Osteocyte (in vitro differentiated cells): Measurements from ENCODE around the gene MBD3L2B. TPM values are rescaled to one million over a fixed set of nuclear protein-coding genes. Genes with fewer than 3 reads are reported as not detected.
"Not testable (repeated sequence)": the region's sequence is repeated elsewhere in the genome, so short reads cannot be mapped to it uniquely, and the experiment has no call there.

ENCODE experiments used
- DNase-seq: peaks from one replicate; pipeline ENCODE4 v3.0.0; 2021; ENCODE audit warnings: mixed read lengths; ENCODE audit not compliant: unreplicated experiment; ENCODE audit errors: extremely low spot score
- H3K27ac Mint-ChIP-seq: one replicate; pipeline ENCODE4 v1.8.0; 2021; ENCODE audit warnings: mild to moderate bottlenecking, mixed read lengths; ENCODE audit not compliant: unreplicated experiment
- H3K27me3 Mint-ChIP-seq: one replicate; pipeline ENCODE4 v1.8.0; 2021; ENCODE audit warnings: mixed read lengths; ENCODE audit not compliant: unreplicated experiment
- H3K36me3 Mint-ChIP-seq: one replicate; pipeline ENCODE4 v1.8.0; 2021; ENCODE audit warnings: mixed read lengths; ENCODE audit not compliant: unreplicated experiment
- H3K4me1 Mint-ChIP-seq: one replicate; pipeline ENCODE4 v1.8.0; 2021; ENCODE audit warnings: mixed read lengths; ENCODE audit not compliant: unreplicated experiment
- H3K4me3 Mint-ChIP-seq: one replicate; pipeline ENCODE4 v1.8.0; 2021; ENCODE audit warnings: mild to moderate bottlenecking, moderate library complexity, mixed read lengths; ENCODE audit not compliant: unreplicated experiment
- H3K9me3 Mint-ChIP-seq: one replicate; pipeline ENCODE4 v1.8.0; 2021; ENCODE audit warnings: mixed read lengths; ENCODE audit not compliant: unreplicated experiment
- total RNA-seq: library from RNA; stranded (reverse); gene quantifications from 2 replicates; pipeline ENCODE4 v1.2.1, GENCODE V29; 2021
- TF ChIP-seq, protein P1 (sequence below): fragments of 200-600 bp; sonication (generic); IDR thresholded peaks from 2 replicates; pipeline ENCODE4 v1.5.0; 2021; ENCODE audit warnings: antibody characterized with exemption, mild to moderate bottlenecking, moderate library complexity

Gene MBD3L2B
- total RNA-seq, 1 donor from 2014 or later: not detected

DNA sequence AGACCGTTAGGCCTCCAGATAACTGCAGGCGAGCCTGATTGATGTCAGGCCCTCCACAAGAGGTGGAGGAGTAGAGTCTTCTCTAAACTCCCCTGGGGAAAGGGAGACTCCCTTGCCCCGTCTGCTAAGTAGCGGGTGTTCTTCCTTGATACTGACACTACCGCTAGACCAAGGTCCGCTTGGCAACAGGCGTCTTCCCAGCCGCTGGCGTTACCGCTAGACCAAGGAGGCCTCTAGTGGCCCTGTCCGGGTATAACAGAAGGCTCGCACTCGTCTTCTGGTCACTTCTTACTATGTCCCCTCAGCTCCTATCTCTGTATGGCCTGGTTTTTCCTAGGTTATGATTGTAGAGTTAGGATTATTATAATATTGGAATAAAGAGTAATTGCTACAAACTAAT, 45.9 kb upstream of the MBD3L2B start:
- Mint-ChIP-seq H3K36me3 (peaks cover 11% of the 10 kb centered on the region), H3K4me1 (peaks cover 21% of the 10 kb centered on the region)
- not testable (repeated sequence) for H3K27me3 Mint-ChIP-seq, H3K4me3 Mint-ChIP-seq, H3K27ac Mint-ChIP-seq, DNase-seq, H3K9me3 Mint-ChIP-seq
- TF ChIP-seq, protein P1, sequence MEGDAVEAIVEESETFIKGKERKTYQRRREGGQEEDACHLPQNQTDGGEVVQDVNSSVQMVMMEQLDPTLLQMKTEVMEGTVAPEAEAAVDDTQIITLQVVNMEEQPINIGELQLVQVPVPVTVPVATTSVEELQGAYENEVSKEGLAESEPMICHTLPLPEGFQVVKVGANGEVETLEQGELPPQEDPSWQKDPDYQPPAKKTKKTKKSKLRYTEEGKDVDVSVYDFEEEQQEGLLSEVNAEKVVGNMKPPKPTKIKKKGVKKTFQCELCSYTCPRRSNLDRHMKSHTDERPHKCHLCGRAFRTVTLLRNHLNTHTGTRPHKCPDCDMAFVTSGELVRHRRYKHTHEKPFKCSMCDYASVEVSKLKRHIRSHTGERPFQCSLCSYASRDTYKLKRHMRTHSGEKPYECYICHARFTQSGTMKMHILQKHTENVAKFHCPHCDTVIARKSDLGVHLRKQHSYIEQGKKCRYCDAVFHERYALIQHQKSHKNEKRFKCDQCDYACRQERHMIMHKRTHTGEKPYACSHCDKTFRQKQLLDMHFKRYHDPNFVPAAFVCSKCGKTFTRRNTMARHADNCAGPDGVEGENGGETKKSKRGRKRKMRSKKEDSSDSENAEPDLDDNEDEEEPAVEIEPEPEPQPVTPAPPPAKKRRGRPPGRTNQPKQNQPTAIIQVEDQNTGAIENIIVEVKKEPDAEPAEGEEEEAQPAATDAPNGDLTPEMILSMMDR: peak; percentile 29

DNA sequence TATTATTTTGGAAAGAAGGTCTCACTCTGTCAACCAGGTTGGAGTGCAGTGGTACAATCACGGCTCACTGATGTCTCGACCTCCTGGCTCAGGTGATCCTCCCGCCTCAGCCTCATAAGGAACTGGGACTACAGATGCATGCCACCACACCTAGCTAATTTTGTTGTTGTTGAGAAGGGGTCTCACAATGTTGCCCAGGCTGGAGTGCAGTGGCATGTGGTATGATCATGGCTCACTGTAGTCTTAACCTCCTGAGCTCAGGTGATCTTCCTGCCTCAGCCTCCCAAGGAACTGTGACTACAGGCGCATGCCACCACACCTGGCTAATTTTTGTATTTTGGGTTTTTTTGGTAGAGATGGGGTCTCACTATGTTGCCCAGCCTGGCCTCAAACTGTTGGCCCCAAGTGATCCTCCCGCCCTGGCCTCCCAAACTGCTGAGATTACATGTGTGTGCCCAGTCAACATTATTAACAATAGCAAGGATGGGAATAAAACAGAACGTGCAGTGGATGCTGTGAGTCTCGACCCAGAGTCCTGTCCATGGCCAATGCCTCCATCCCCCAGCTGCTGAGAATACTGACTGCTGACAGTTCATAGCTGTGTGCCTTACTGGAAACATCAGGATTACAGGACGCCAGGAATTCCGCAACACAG, 42.7 kb upstream of the MBD3L2B start:
- Mint-ChIP-seq H3K27ac (no peak overlapping the region), H3K4me1 (peaks cover 12% of the 10 kb centered on the region), H3K27me3 (no peaks in the 10 kb centered on the region), H3K36me3 (no peaks in the 10 kb centered on the region), H3K9me3 (no peaks in the 10 kb centered on the region), H3K4me3 (no peak overlapping the region)
- TF ChIP-seq, protein P1: no peak
- DNase-seq: no peak

- no peaks in the 10 kb centered on the region for H3K36me3 Mint-ChIP-seq
- no peaks in the 10 kb centered on the region for H3K27me3 Mint-ChIP-seq
- H3K9me3 Mint-ChIP-seq: no peaks in the 10 kb centered on the region
- TF ChIP-seq, protein P1: no peak
- peaks cover 9% of the 10 kb centered on the region for H3K4me1 Mint-ChIP-seq
- no peak for DNase-seq
- no peak overlapping the region for H3K4me3 Mint-ChIP-seq
- no peak overlapping the region for H3K27ac Mint-ChIP-seq
These were observed 42.1 kb upstream of the MBD3L2B start for GRCh38 chr19:7063339-7063738.

GRCh38 chr19:7059977-7060376, 38.7 kb upstream of the MBD3L2B start:
- H3K4me1 Mint-ChIP-seq, H3K27me3 Mint-ChIP-seq, H3K36me3 Mint-ChIP-seq, DNase-seq, H3K27ac Mint-ChIP-seq, H3K9me3 Mint-ChIP-seq, H3K4me3 Mint-ChIP-seq: not testable (repeated sequence)

DNA sequence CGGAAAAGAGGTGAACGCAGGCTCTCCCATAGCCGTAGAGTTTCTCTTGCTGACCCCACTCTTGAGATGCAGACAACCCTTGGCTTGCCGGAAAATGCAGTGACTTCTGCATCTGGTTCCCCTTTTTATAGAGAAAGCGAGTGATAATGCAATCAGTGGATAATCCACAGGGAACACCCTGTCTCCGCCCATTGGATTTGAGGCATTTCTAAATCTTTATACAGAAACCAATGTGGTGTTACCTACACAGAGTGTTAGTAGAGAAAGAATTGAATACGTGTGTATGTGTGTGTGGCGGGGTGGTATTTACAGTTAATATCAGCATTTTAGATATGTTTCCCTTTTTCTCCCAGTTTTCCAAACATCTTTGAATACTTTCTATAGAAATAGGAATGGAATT, 37.3 kb upstream of the MBD3L2B start, which contains the start of gene MBD3L3:
MBD3L3 (minus strand) TSS at position 101 of the 400 bp plus-strand sequence; CDS start at position 30, 71 bp downstream.
- DNase-seq, H3K27me3 Mint-ChIP-seq, H3K4me1 Mint-ChIP-seq, H3K27ac Mint-ChIP-seq, H3K36me3 Mint-ChIP-seq, H3K9me3 Mint-ChIP-seq, H3K4me3 Mint-ChIP-seq: not testable (repeated sequence)

- H3K4me3 Mint-ChIP-seq, DNase-seq, H3K4me1 Mint-ChIP-seq, H3K36me3 Mint-ChIP-seq, H3K27ac Mint-ChIP-seq, H3K27me3 Mint-ChIP-seq, H3K9me3 Mint-ChIP-seq: not testable (repeated sequence)
These were observed 35.1 kb upstream of the MBD3L2B start for GRCh38 chr19:7056371-7056770.

GRCh38 chr19:7055679-7056078, 34.4 kb upstream of the MBD3L2B start:
- not testable (repeated sequence) for H3K36me3 Mint-ChIP-seq, H3K4me3 Mint-ChIP-seq, H3K4me1 Mint-ChIP-seq, H3K27me3 Mint-ChIP-seq, DNase-seq, H3K9me3 Mint-ChIP-seq, H3K27ac Mint-ChIP-seq

DNA sequence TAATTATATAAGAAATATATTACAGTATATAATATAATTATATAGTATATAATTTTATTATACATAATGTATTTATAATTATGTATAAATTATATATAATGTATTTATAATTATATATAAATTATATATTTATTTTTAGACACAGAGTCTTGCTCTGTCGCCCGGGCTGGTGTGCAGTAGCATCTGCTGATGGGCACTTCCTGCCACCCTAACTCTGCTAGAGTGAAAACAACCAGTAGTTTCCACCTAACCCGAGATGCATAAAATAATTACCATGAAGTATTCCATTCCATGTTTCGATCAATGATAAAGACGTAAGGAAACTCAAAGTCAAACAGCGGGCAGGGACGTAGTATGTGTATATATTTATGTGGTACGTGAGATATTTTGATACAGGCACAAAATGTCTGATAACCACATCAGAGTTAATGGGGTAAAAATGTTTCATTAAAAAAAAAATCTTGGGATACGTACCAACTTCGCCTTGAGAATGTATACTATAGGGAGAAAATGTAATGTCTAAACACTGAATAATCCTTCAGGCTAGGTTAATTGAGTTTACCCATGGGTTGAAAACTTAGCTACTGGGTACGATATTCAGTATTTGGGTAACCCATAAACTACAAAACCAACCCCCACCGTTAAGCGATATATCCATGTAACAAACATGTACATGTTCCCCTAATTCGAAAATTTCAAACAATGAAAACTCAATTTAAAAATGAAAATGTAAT, 33.6 kb upstream of the MBD3L2B start:
- not testable (repeated sequence) for H3K9me3 Mint-ChIP-seq, H3K27me3 Mint-ChIP-seq, H3K36me3 Mint-ChIP-seq, H3K4me3 Mint-ChIP-seq, H3K27ac Mint-ChIP-seq, H3K4me1 Mint-ChIP-seq, DNase-seq

GRCh38 chr19:7052896-7053295, 31.7 kb upstream of the MBD3L2B start:
- H3K9me3 Mint-ChIP-seq, H3K4me3 Mint-ChIP-seq, H3K27me3 Mint-ChIP-seq, DNase-seq, H3K4me1 Mint-ChIP-seq, H3K36me3 Mint-ChIP-seq, H3K27ac Mint-ChIP-seq: not testable (repeated sequence)
